Measurements from ENCODE around the gene AMOTL1. TPM values are rescaled to one million over a fixed set of nuclear protein-coding genes. Genes with fewer than 3 reads are reported as not detected.

AMOTL1 gene
- total and polyA plus RNA-seq, 2 donors (not counting 3 experiments of a cell fraction or from before 2014, with no cell fraction given), result 12.5 to 37.8 TPM

GRCh38 chr11:94731880-94732601, 36.1 kb upstream of the AMOTL1 start:
- BruUV-seq (replicated peaks), result no TSS peak
- POLR2A ChIA-PET, result no interaction called here
- dilution Hi-C loops (cut with MboI; ENCODE audit: extremely low pct_ligation_motif_present, low sequenced_read_pairs) (no loop called here), intact Hi-C loops (cut with micrococcal nuclease) (loop anchor here (1.0 to 5.0 kb wide), 6 partner anchors 9 to 202 kb away; partner anchors contain the start of genes AMOTL1 and FUT4)
- no peaks in the 10 kb centered on the region for H4K20me1 ChIP-seq (replicated peaks; ENCODE audit: control insufficient read depth, extremely low read depth, insufficient read depth, low read length)
- no peaks in the 10 kb centered on the region for H3K36me3 ChIP-seq (ENCODE audit: control insufficient read depth in 2 of 2, extremely low read depth in 1 of 2, insufficient read depth in 2 of 2, low read length in 2 of 2)
- H3K9ac ChIP-seq (replicated peaks; ENCODE audit: extremely low read depth, insufficient read depth, low read length), result peak overlapping the region; percentile 53
- TF ChIP-seq POLR2AphosphoS5 (IDR thresholded peaks at IDR 0.05; ENCODE audit: insufficient read depth, low read depth, low read length), result no peak
- no peak for TF ChIP-seq MAX (IDR thresholded peaks at IDR 0.05; ENCODE audit: insufficient read depth, insufficient read length)
- no peak for TF ChIP-seq CTCF (IDR thresholded peaks at IDR 0.05; ENCODE audit: extremely low read depth in 1 of 2, insufficient read depth in 1 of 2, low read depth in 1 of 2, low read length in 2 of 2)
- no peak for TF ChIP-seq POLR2A (IDR thresholded peaks at IDR 0.05; ENCODE audit: low read depth, low read length)
- peak; percentile 35 for TF ChIP-seq GATA2 (IDR thresholded peaks at IDR 0.05; ENCODE audit: insufficient read depth, insufficient read length, low read depth, low read length)
- TF ChIP-seq EZH2 (IDR thresholded peaks at IDR 0.05; ENCODE audit: borderline replicate concordance, low read depth, low read length, severe bottlenecking), result no peak
- TF ChIP-seq FOS (IDR thresholded peaks at IDR 0.05; ENCODE audit: borderline replicate concordance, insufficient read depth, low read length), result peak; percentile 36
- no peak overlapping the region for H3K4me3 ChIP-seq (replicated peaks in 1 of 3; ENCODE audit: insufficient read depth in 1 of 3, low read depth in 1 of 3, low read length in 3 of 3)
- no peaks in the 10 kb centered on the region for H3K9me1 ChIP-seq (replicated peaks; ENCODE audit: control insufficient read depth, extremely low read depth, insufficient read depth, low read length)
- H3K4me2 ChIP-seq (ENCODE audit: insufficient read depth, low read length), result peak overlapping the region; percentile 47
- H3K9me3 ChIP-seq (replicated peaks; ENCODE audit: control insufficient read depth, insufficient read depth, low read length), result no peaks in the 10 kb centered on the region
- CTCF ChIA-PET, result interaction anchor here (1.4 to 2.8 kb wide), 3 partner anchors 10 to 109 kb away, joined by 4 to 34 read pairs (median 16); no protein-coding TSS in a partner anchor
- H3K27me3 ChIP-seq (ENCODE audit: control insufficient read depth in 2 of 2, insufficient read depth in 2 of 2, low read length in 2 of 2), result no peaks in the 10 kb centered on the region
- no peaks in the 10 kb centered on the region for H3K79me2 ChIP-seq (ENCODE audit: control insufficient read depth, insufficient read depth, low read length)
- DNase-seq (ENCODE audit: low read depth, low spot score), result peak; percentile 38
- peak overlapping the region; percentile 79 for H3K27ac ChIP-seq (ENCODE audit: insufficient read depth, low read depth, low read length)
- peaks cover 35% of the 10 kb centered on the region for H3K4me1 ChIP-seq (ENCODE audit: control insufficient read depth, extremely low read depth, insufficient read depth, low read length)
- peak; percentile 81 for FAIRE-seq
- no peak overlapping the region for H2AFZ ChIP-seq (ENCODE audit: low read depth, low read length)

Measured in endothelial cell of umbilical vein (primary cell).